H1 (cell line): ENCODE measurements around the gene ZNF407. TPM values are rescaled to one million over a fixed set of nuclear protein-coding genes. Genes with fewer than 3 reads are reported as not detected.

ENCODE experiments used
- CTCF ChIA-PET: fragments of 300-600 bp; sonication (Branson Sonifier 250); formaldehyde crosslinking; loops from one replicate; lab custom pipeline; 2021; ENCODE audit not compliant: partially characterized antibody; lab: Charles Lee
- POLR2A ChIA-PET: fragments of 300-600 bp; sonication (Branson Sonifier 250); formaldehyde crosslinking; loops from one replicate; lab custom pipeline; 2021; ENCODE audit warnings: inconsistent platforms; ENCODE audit not compliant: partially characterized antibody; lab: Charles Lee
- DNase-seq, 2 experiments: peaks; one replicate each; pipeline versions ENCODE4 v3.0.0 to v3.0.0-alpha.2; 2010 to 2022; ENCODE audit warnings: low spot score in 2 of 2, low read depth in 1 of 2, mixed read lengths in 1 of 2
- FAIRE-seq: peaks from 2 replicates; lab custom pipeline; 2011; peaks lifted over from hg19 to GRCh38; lab: Jason Lieb, UNC
- H2AFZ ChIP-seq: 2 replicates; pipeline ENCODE4 v1.8.1; 2012; ENCODE audit warnings: low read length, inconsistent platforms
- H2AK5ac ChIP-seq: 2 replicates; pipeline ENCODE4 v1.6.1; 2013; ENCODE audit warnings: low read depth, low read length
- H2BK120ac ChIP-seq: replicated peaks from 2 replicates; pipeline ENCODE3; 2013; ENCODE audit warnings: low read depth, low read length, inconsistent platforms
- H2BK12ac ChIP-seq: 2 replicates; pipeline ENCODE4 v1.6.1; 2013; ENCODE audit warnings: low read depth, low read length
- H2BK15ac ChIP-seq: 2 replicates; pipeline ENCODE4 v1.6.1; 2013; ENCODE audit warnings: low read length
- H2BK20ac ChIP-seq: 2 replicates; pipeline ENCODE4 v1.6.1; 2013; ENCODE audit warnings: low read length
- H2BK5ac ChIP-seq: 2 replicates; pipeline ENCODE4 v1.6.1; 2013; ENCODE audit warnings: low read depth, low read length
- H3K14ac ChIP-seq: 2 replicates; pipeline ENCODE4 v1.6.1; 2013; ENCODE audit warnings: inconsistent platforms; ENCODE audit not compliant: insufficient read length
- H3K18ac ChIP-seq: 2 replicates; pipeline ENCODE4 v1.6.1; 2013; ENCODE audit warnings: low read length; ENCODE audit errors: extremely low read depth
- H3K23ac ChIP-seq: 2 replicates; pipeline ENCODE4 v1.6.1; 2013; ENCODE audit warnings: inconsistent platforms; ENCODE audit not compliant: insufficient read length
- H3K23me2 ChIP-seq: 2 replicates; pipeline ENCODE4 v1.6.1; 2013; ENCODE audit warnings: low read depth, low read length
- H3K27ac ChIP-seq: 2 replicates; pipeline ENCODE4 v1.6.1; 2011; ENCODE audit warnings: low read depth, low read length, inconsistent platforms
- H3K27me3 ChIP-seq, 4 experiments: replicated peaks in 1 of 4; 1 replicate in 1 of 4; 2 replicates in 3 of 4; pipeline versions ENCODE4 v1.6.1 to v1.8.1; 2011 to 2013; ENCODE audit warnings: low read length in 3 of 4, mild to moderate bottlenecking in 3 of 4, inconsistent platforms in 2 of 4, mixed read lengths in 2 of 4, moderate library complexity in 1 of 4; ENCODE audit not compliant: control insufficient read depth in 3 of 4, insufficient read depth in 3 of 4; ENCODE audit errors: extremely low read depth in 1 of 4
- H3K36me3 ChIP-seq, 4 experiments: 2 replicates each; pipeline versions ENCODE4 v1.6.1 to v1.8.1; 2011 to 2013; ENCODE audit warnings: mild to moderate bottlenecking in 4 of 4, low read length in 3 of 4, moderate library complexity in 2 of 4, control low read depth in 1 of 4, inconsistent platforms in 1 of 4; ENCODE audit not compliant: insufficient read depth in 4 of 4, control insufficient read depth in 2 of 4
- H3K4ac ChIP-seq: replicated peaks from 2 replicates; pipeline ENCODE3; 2013; ENCODE audit warnings: low read length, low read depth, mixed read lengths, inconsistent platforms; ENCODE audit not compliant: insufficient read length
- H3K4me1 ChIP-seq, 4 experiments: replicated peaks in 1 of 4; 1 replicate in 1 of 4; 2 replicates in 3 of 4; pipeline versions ENCODE4 v1.6.1 to v1.8.1; 2011 to 2013; ENCODE audit warnings: low read length in 3 of 4, inconsistent platforms in 2 of 4, mixed read lengths in 1 of 4; ENCODE audit not compliant: insufficient read depth in 4 of 4, control insufficient read depth in 3 of 4
- H3K4me2 ChIP-seq, 2 experiments: 2 replicates each; pipeline versions ENCODE4 v1.6.1 to v1.8.1; 2011 to 2013; ENCODE audit warnings: low read depth in 2 of 2, low read length in 2 of 2, control low read depth in 1 of 2, inconsistent platforms in 1 of 2, mild to moderate bottlenecking in 1 of 2; ENCODE audit not compliant: insufficient read depth in 1 of 2
- H3K4me3 ChIP-seq, 4 experiments: fragments of 200-600, 300-600 bp in 1 of 4; sonication (generic), shearing (Covaris generic), sonication (Bioruptor Twin) in 1 of 4; 2 replicates each; pipeline versions ENCODE4 v1.5.1 to v1.8.1; 2011 to 2016; ENCODE audit warnings: low read length in 4 of 4, low read depth in 3 of 4, control low read depth in 2 of 4, inconsistent platforms in 2 of 4, mild to moderate bottlenecking in 2 of 4, mixed read lengths in 1 of 4, moderate library complexity in 1 of 4; ENCODE audit not compliant: insufficient read depth in 2 of 4; ENCODE audit errors: extremely low read depth in 1 of 4
- H3K56ac ChIP-seq: replicated peaks from 2 replicates; pipeline ENCODE3; 2013; ENCODE audit warnings: low read depth, mild to moderate bottlenecking, mixed read lengths, low read length, inconsistent platforms; ENCODE audit not compliant: insufficient read length
- H3K79me1 ChIP-seq: 2 replicates; pipeline ENCODE4 v1.6.1; 2013; ENCODE audit warnings: low read depth, low read length, control low read depth
- H3K79me2 ChIP-seq, 2 experiments: 2 replicates each; pipeline versions ENCODE4 v1.6.1 to v1.8.1; 2012 to 2013; ENCODE audit warnings: low read length in 2 of 2, mild to moderate bottlenecking in 2 of 2, inconsistent platforms in 1 of 2; ENCODE audit not compliant: insufficient read depth in 2 of 2, control insufficient read depth in 1 of 2
- H3K9ac ChIP-seq, 4 experiments: replicated peaks in 1 of 4; 1 replicate in 1 of 4; 2 replicates in 3 of 4; pipeline versions ENCODE4 v1.6.1 to v1.8.1; 2011 to 2013; ENCODE audit warnings: low read depth in 3 of 4, low read length in 3 of 4, control low read depth in 2 of 4, mild to moderate bottlenecking in 2 of 4, moderate library complexity in 2 of 4, inconsistent platforms in 1 of 4; ENCODE audit errors: extremely low read depth in 1 of 4
- H3K9me3 ChIP-seq, 2 experiments: 2 replicates each; pipeline versions ENCODE4 v1.6.1 to v1.8.1; 2012 to 2013; ENCODE audit warnings: mild to moderate bottlenecking in 2 of 2, moderate library complexity in 2 of 2, control low read depth in 1 of 2, inconsistent platforms in 1 of 2, low read depth in 1 of 2, low read length in 1 of 2, mixed read lengths in 1 of 2; ENCODE audit not compliant: insufficient read depth in 2 of 2
- H4K20me1 ChIP-seq, 2 experiments: replicated peaks in 1 of 2; 2 replicates each; pipeline versions ENCODE3 to v1.8.1; 2011 to 2013; ENCODE audit warnings: inconsistent platforms in 2 of 2, low read length in 2 of 2, mild to moderate bottlenecking in 1 of 2; ENCODE audit not compliant: insufficient read depth in 2 of 2, control insufficient read depth in 1 of 2
- H4K5ac ChIP-seq: 2 replicates; pipeline ENCODE4 v1.6.1; 2013; ENCODE audit warnings: low read length, low read depth, mixed read lengths, inconsistent platforms; ENCODE audit not compliant: insufficient read length
- H4K8ac ChIP-seq: 2 replicates; pipeline ENCODE4 v1.8.0; 2013; ENCODE audit warnings: mild to moderate bottlenecking, moderate library complexity, low read length, inconsistent platforms; ENCODE audit not compliant: insufficient read depth; ENCODE audit errors: extremely low read depth
- H4K91ac ChIP-seq: replicated peaks from 2 replicates; pipeline ENCODE3; 2013; ENCODE audit warnings: low read length, mixed read lengths, inconsistent platforms; ENCODE audit not compliant: insufficient read length
- ATF2 ChIP-seq: IDR thresholded peaks from 2 replicates; pipeline ENCODE4 v1.6.1; 2012; ENCODE audit warnings: low read length, inconsistent platforms
- CREB1 ChIP-seq: IDR thresholded peaks from 2 replicates; pipeline ENCODE4 v1.6.1; 2012; ENCODE audit warnings: inconsistent platforms
- CTBP2 ChIP-seq: IDR thresholded peaks from 2 replicates; pipeline ENCODE4 v1.7.0; 2011; ENCODE audit warnings: borderline replicate concordance, mild to moderate bottlenecking, moderate library complexity, mixed read lengths, low read length; ENCODE audit not compliant: insufficient read depth, insufficient read length
- EGR1 ChIP-seq: IDR thresholded peaks from 2 replicates; pipeline ENCODE4 v1.6.1; 2011; ENCODE audit warnings: low read depth, low read length, borderline replicate concordance
- POLR2AphosphoS5 ChIP-seq: IDR thresholded peaks from 2 replicates; pipeline ENCODE4 v1.6.1; 2011; ENCODE audit warnings: low read depth, low read length
- POU5F1 ChIP-seq: IDR thresholded peaks from 2 replicates; pipeline ENCODE4 v1.6.1; 2011; ENCODE audit warnings: low read depth, mild to moderate bottlenecking, low read length, moderate library complexity
- SAP30 ChIP-seq: fragments of 300-600 bp; sonication (generic); IDR thresholded peaks from 2 replicates; pipeline ENCODE4 v1.7.1; 2012; ENCODE audit warnings: low read length, moderate library complexity, mild to moderate bottlenecking, inconsistent platforms; ENCODE audit not compliant: insufficient read depth, insufficient replicate concordance
- USF2 ChIP-seq: IDR thresholded peaks from 2 replicates; pipeline ENCODE4 v1.6.1; 2011; ENCODE audit warnings: low read length, improper control_type of control experiment
- YY1 ChIP-seq: IDR thresholded peaks from 2 replicates; pipeline ENCODE4 v1.6.1; 2011; ENCODE audit warnings: low read depth, mild to moderate bottlenecking, low read length
- WGBS, 2 experiments: shearing (Covaris generic) in 1 of 2; methylation state at CpG; one replicate each; pipeline versions ENCODE4 v1.1.6 to v1.1.7; 2013 to 2015; ENCODE audit warnings: low lambda C conversion rate in 2 of 2, mixed read lengths in 2 of 2, inconsistent platforms in 1 of 2, low coverage in 1 of 2, missing lambda C conversion rate in 1 of 2; ENCODE audit not compliant: insufficient replicate concordance in 2 of 2, insufficient coverage in 1 of 2, insufficient read length in 1 of 2; ENCODE audit errors: extremely low coverage in 1 of 2, missing lambda C conversion rate in 1 of 2; 5-methylcytosine and 5-hydroxymethylcytosine counted together
- polyA plus RNA-seq, 7 experiments: library from polyadenylated mRNA; depleted of rRNA in 3 of 7; stranded (reverse) in 5 of 7; unstranded in 2 of 7; fragments of >200 nt in 5 of 7; fragments of 200-250 nt in 2 of 7; gene quantifications; 1 replicate in 5 of 7; 2 replicates in 1 of 7; 4 replicates in 1 of 7; pipeline versions ENCODE4 v1.2.1 to v1.2.3, GENCODE V29; 2011 to 2013; ENCODE audit warnings: missing spikeins in 2 of 7, mixed read lengths in 2 of 7
- total RNA-seq: library from RNA; stranded (reverse); fragmentation: NEBNext Ultra II Directional; extraction: Animal tissue kit (Norgen Biotek cat#: 25700); gene quantifications from 2 replicates; pipeline ENCODE4 v1.2.1, GENCODE V29; 2021

Gene ZNF407
- total and polyA plus RNA-seq, 2 of the 8 experiments (the other 6 are each of a cell fraction or from before 2014, with no cell fraction given) = 1.5 to 6.8 TPM

GRCh38 chr18:75087119-75088020 is 489.7 kb downstream of the ZNF407 start:
- no peaks in the 10 kb centered on the region; a peak in 2 of 7 replicates for H3K4me1 ChIP-seq
- no peak overlapping the region for H2BK120ac ChIP-seq
- no peak for FAIRE-seq
- no peak overlapping the region for H2BK12ac ChIP-seq
- no peak overlapping the region for H2BK5ac ChIP-seq
- no peak overlapping the region for H3K4me2 ChIP-seq
- H2BK20ac ChIP-seq = no peak overlapping the region
- no peaks in the 10 kb centered on the region for H3K79me1 ChIP-seq
- no peak overlapping the region for H4K91ac ChIP-seq
- peaks cover 10 to 12% of the 10 kb centered on the region in 2 experiments; a peak in 3 of 4 replicates for H3K9me3 ChIP-seq
- no peak overlapping the region for H3K4me3 ChIP-seq
- 93% methylated on average over 40 of the region's 43 CpGs; no CpG with 5 or more reads in 1 of the 2 experiments for WGBS, 2 experiments
- CTCF ChIA-PET = interaction anchor here (0.6 to 1.2 kb wide), 3 partner anchors 13 to 268 kb away, joined by 3 to 5 read pairs (median 3); no protein-coding TSS in a partner anchor
- no peak overlapping the region for H3K9ac ChIP-seq
- no peak overlapping the region for H2BK15ac ChIP-seq
- TF ChIP-seq YY1 = no peak
- no peak for TF ChIP-seq POU5F1
- TF ChIP-seq SAP30 = no peak
- no peak for TF ChIP-seq CTBP2
- no peak for TF ChIP-seq POLR2AphosphoS5
- no peak for TF ChIP-seq USF2
- no peak for TF ChIP-seq ATF2
- no peak for TF ChIP-seq EGR1
- no peak for TF ChIP-seq CREB1
- TF ChIP-seq, all 59 proteins: peak for 0
- Histone ChIP-seq H3K36me3 (no peaks in the 10 kb centered on the region), H3K4ac (no peak overlapping the region), H3K18ac (no peak overlapping the region; the same call in 1 of the 2 replicates), H4K5ac (no peak overlapping the region), H3K23ac (no peak overlapping the region), H4K8ac (no peak overlapping the region), H3K27ac (no peak overlapping the region), H3K79me2 (no peaks in the 10 kb centered on the region), H4K20me1 (no peaks in the 10 kb centered on the region), H3K14ac (no peak overlapping the region), H3K27me3 (no peaks in the 10 kb centered on the region), H3K23me2 (no peaks in the 10 kb centered on the region), H3K56ac (no peak overlapping the region), H2AFZ (no peak overlapping the region), H2AK5ac (no peak overlapping the region)
- peak in 1 of 2 experiments; percentile 32 for DNase-seq
- POLR2A ChIA-PET = no interaction called here
